Measurements from ENCODE around the gene PTPRN2. TPM values are rescaled to one million over a fixed set of nuclear protein-coding genes. Genes with fewer than 3 reads are reported as not detected.

The PTPRN2 gene
- total RNA-seq, 1 experiment from 2014 or later = 2.1 TPM

GRCh38 chr7:157692460-157693011 is 895.1 kb downstream of the PTPRN2 start:
- Histone ChIP-seq H3K9ac (ENCODE audit: low read length) (no peak overlapping the region), H3K9me3 (ENCODE audit: control insufficient read depth in 1 of 2, insufficient read depth in 1 of 2, low read depth in 1 of 2, low read length in 2 of 2) (no peaks in the 10 kb centered on the region), H3K27ac (ENCODE audit: low read depth, low read length) (no peak overlapping the region), H3K36me3 (ENCODE audit: control insufficient read depth in 1 of 2, insufficient read depth in 2 of 2, low read length in 2 of 2) (no peaks in the 10 kb centered on the region), H3K27me3 (ENCODE audit: insufficient read depth, low read length) (no peaks in the 10 kb centered on the region), H3K4me3 (replicated peaks in 1 of 2; ENCODE audit: low read depth in 1 of 2, low read length in 2 of 2) (no peak overlapping the region), H3K79me2 (ENCODE audit: insufficient read depth, low read length) (peaks cover 4% of the 10 kb centered on the region; the same call in 1 of the 2 replicates), H3K4me1 (ENCODE audit: control insufficient read depth in 1 of 2, insufficient read depth in 2 of 2, low read length in 2 of 2) (peaks cover 0 to 13% of the 10 kb centered on the region in 2 experiments; a peak in 3 of 4 replicates), H3K4me2 (ENCODE audit: low read length) (no peak overlapping the region), H2AFZ (ENCODE audit: low read depth, low read length, poor library complexity, severe bottlenecking) (no peak overlapping the region), H3K9me2 (ENCODE audit: insufficient read depth) (no peaks in the 10 kb centered on the region), H4K20me1 (ENCODE audit: insufficient read depth) (no peaks in the 10 kb centered on the region)
- no TSS peak for BruUV-seq (replicated peaks)
- TF ChIP-seq POLR2A (IDR thresholded peaks at IDR 0.05; ENCODE audit: borderline replicate concordance, extremely low read depth, insufficient read depth, insufficient read length) = no peak
- TF ChIP-seq CBX3 (IDR thresholded peaks at IDR 0.05; ENCODE audit: low read depth) = no peak
- no peak for TF ChIP-seq SP1 (IDR thresholded peaks at IDR 0.05; ENCODE audit: low read depth)
- no peak for TF ChIP-seq MAX (IDR thresholded peaks at IDR 0.05)
- no peak for TF ChIP-seq EZH2phosphoT487 (IDR thresholded peaks at IDR 0.05; ENCODE audit: borderline replicate concordance)
- no peak for TF ChIP-seq YY1 (IDR thresholded peaks at IDR 0.05; ENCODE audit: extremely low read depth, insufficient replicate concordance, low read depth, low read length)
- no peak for TF ChIP-seq ATF3 (IDR thresholded peaks at IDR 0.05)
- no peak for TF ChIP-seq REST (IDR thresholded peaks at IDR 0.05; ENCODE audit: low read depth)
- TF ChIP-seq SRF (IDR thresholded peaks at IDR 0.05; ENCODE audit: low read depth) = no peak
- no peak for TF ChIP-seq ZFX (IDR thresholded peaks at IDR 0.05)
- no peak for TF ChIP-seq EZH2 (IDR thresholded peaks at IDR 0.05)
- TF ChIP-seq JUND (IDR thresholded peaks at IDR 0.05) = no peak
- no peak for TF ChIP-seq TCF7L2 (IDR thresholded peaks at IDR 0.05; ENCODE audit: borderline replicate concordance, extremely low read depth, insufficient read depth, insufficient read length)
- no peak for TF ChIP-seq ZNF274 (IDR thresholded peaks at IDR 0.05; ENCODE audit: low read depth, low read length)
- TF ChIP-seq SIN3A (IDR thresholded peaks at IDR 0.05; ENCODE audit: low read depth) = no peak
- CTCF ChIA-PET = no interaction called here
- intact Hi-C loops (cut with micrococcal nuclease) = no loop called here
- POLR2A ChIA-PET = no interaction called here
- RAD21 ChIA-PET (ENCODE audit: low non-redundant PET in 1 of 2, low total read pairs in 2 of 2, uncharacterized antibody in 2 of 2, unreplicated experiment in 2 of 2) = no interaction called here
- ATAC-seq (no peak), DNase-seq (ENCODE audit: low read depth, low spot score) (no peak)
